Adrenal gland (tissue), 5 donors: ENCODE results near the gene MAPT.

ENCODE experiments used
- POLR2A ChIP-seq, 2 donors: fragments of 450-650 bp; IDR thresholded peaks; one replicate each; pipeline ENCODE4 v1.6.1; 2017; ENCODE audit warnings: antibody characterized with exemption in 2 of 2, mild to moderate bottlenecking in 2 of 2, moderate library complexity in 1 of 2
- TF ChIP-seq, protein P1 (sequence below), 6 experiments: fragments of 450-650 bp in 4 of 6; fragments of 200-600 bp in 2 of 6; sonication (generic) in 1 of 6; IDR thresholded peaks; 1 replicate in 5 of 6; 2 replicates in 1 of 6; pipeline versions ENCODE4 v1.5.1 to v1.8.0; 2016 to 2021; ENCODE audit warnings: antibody characterized with exemption in 6 of 6, mild to moderate bottlenecking in 2 of 6, moderate library complexity in 1 of 6
- donor health status: DM: no; HTN: no; CAD: no.

DNA sequence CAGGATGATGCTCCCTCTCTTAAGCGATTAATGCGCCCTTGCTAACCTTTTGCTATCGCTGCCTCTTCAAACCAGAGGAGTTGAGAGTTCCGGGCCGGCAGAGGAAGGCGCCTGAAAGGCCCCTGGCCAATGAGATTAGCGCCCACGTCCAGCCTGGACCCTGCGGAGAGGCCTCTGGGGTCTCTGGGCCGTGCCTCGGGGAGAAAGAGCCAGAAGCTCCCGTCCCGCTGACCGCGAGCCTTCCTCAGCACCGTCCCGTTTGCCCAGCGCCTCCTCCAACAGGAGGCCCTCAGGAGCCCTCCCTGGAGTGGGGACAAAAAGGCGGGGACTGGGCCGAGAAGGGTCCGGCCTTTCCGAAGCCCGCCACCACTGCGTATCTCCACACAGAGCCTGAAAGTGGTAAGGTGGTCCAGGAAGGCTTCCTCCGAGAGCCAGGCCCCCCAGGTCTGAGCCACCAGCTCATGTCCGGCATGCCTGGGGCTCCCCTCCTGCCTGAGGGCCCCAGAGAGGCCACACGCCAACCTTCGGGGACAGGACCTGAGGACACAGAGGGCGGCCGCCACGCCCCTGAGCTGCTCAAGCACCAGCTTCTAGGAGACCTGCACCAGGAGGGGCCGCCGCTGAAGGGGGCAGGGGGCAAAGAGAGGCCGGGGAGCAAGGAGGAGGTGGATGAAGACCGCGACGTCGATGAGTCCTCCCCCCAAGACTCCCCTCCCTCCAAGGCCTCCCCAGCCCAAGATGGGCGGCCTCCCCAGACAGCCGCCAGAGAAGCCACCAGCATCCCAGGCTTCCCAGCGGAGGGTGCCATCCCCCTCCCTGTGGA lies 88.6 kb downstream of the MAPT start:
- TF ChIP-seq, protein P1, sequence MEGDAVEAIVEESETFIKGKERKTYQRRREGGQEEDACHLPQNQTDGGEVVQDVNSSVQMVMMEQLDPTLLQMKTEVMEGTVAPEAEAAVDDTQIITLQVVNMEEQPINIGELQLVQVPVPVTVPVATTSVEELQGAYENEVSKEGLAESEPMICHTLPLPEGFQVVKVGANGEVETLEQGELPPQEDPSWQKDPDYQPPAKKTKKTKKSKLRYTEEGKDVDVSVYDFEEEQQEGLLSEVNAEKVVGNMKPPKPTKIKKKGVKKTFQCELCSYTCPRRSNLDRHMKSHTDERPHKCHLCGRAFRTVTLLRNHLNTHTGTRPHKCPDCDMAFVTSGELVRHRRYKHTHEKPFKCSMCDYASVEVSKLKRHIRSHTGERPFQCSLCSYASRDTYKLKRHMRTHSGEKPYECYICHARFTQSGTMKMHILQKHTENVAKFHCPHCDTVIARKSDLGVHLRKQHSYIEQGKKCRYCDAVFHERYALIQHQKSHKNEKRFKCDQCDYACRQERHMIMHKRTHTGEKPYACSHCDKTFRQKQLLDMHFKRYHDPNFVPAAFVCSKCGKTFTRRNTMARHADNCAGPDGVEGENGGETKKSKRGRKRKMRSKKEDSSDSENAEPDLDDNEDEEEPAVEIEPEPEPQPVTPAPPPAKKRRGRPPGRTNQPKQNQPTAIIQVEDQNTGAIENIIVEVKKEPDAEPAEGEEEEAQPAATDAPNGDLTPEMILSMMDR (IDR thresholded peaks at IDR 0.05) = no peak
- TF ChIP-seq POLR2A (IDR thresholded peaks at IDR 0.05) = no peak
